KOPT-K1 (cell line): ENCODE data around the gene MOB2.

ENCODE experiments used
- H3K27ac ChIP-seq: fragments of 200-600 bp; sonication (generic); 2 replicates; pipeline ENCODE4 v1.5.1; 2016; ENCODE audit warnings: antibody characterized with exemption, mild to moderate bottlenecking, low read depth, low read length; ENCODE audit not compliant: poor library complexity, severe bottlenecking
- H3K36me3 ChIP-seq: fragments of 200-600 bp; sonication (generic); 2 replicates; pipeline ENCODE4 v1.5.1; 2017; ENCODE audit warnings: antibody characterized with exemption, mild to moderate bottlenecking, low read length, moderate library complexity; ENCODE audit not compliant: insufficient read depth
- H3K9me3 ChIP-seq: fragments of 200-600 bp; sonication (generic); 2 replicates; pipeline ENCODE4 v1.5.1; 2017; ENCODE audit warnings: antibody characterized with exemption, low read length, mild to moderate bottlenecking; ENCODE audit not compliant: insufficient read depth, poor library complexity, severe bottlenecking

Gene MOB2

GRCh38 chr11:1522081-1522424, 35.5 kb upstream of the MOB2 start:
- Histone ChIP-seq H3K36me3 (no peaks in the 10 kb centered on the region), H3K27ac (no peak overlapping the region), H3K9me3 (no peaks in the 10 kb centered on the region)

GRCh38 chr11:1521382-1522080, 35.0 kb upstream of the MOB2 start:
- Histone ChIP-seq H3K36me3 (no peaks in the 10 kb centered on the region), H3K27ac (no peak overlapping the region), H3K9me3 (no peaks in the 10 kb centered on the region)

- Histone ChIP-seq H3K36me3 (no peaks in the 10 kb centered on the region), H3K27ac (no peak overlapping the region), H3K9me3 (no peaks in the 10 kb centered on the region)
Observed at GRCh38 chr11:1520663-1521267, 34.2 kb upstream of the MOB2 start.

- H3K36me3 ChIP-seq, result no peaks in the 10 kb centered on the region
- no peak overlapping the region for H3K27ac ChIP-seq
- H3K9me3 ChIP-seq, result no peaks in the 10 kb centered on the region
Observed at GRCh38 chr11:1520209-1520662, 33.7 kb upstream of the MOB2 start.

- Histone ChIP-seq H3K27ac (no peak overlapping the region), H3K9me3 (no peaks in the 10 kb centered on the region), H3K36me3 (no peaks in the 10 kb centered on the region)
Observed at GRCh38 chr11:1519028-1520010, 32.7 kb upstream of the MOB2 start.

GRCh38 chr11:1518301-1518700, 31.7 kb upstream of the MOB2 start:
- H3K27ac ChIP-seq, result no peak overlapping the region
- no peaks in the 10 kb centered on the region for H3K9me3 ChIP-seq
- H3K36me3 ChIP-seq, result no peaks in the 10 kb centered on the region

GRCh38 chr11:1517117-1518005, 30.8 kb upstream of the MOB2 start:
- Histone ChIP-seq H3K27ac (no peak overlapping the region), H3K36me3 (no peaks in the 10 kb centered on the region), H3K9me3 (no peaks in the 10 kb centered on the region)

GRCh38 chr11:1516273-1517067, 29.9 kb upstream of the MOB2 start:
- H3K36me3 ChIP-seq, result no peaks in the 10 kb centered on the region
- no peak overlapping the region for H3K27ac ChIP-seq
- no peaks in the 10 kb centered on the region for H3K9me3 ChIP-seq

- no peak overlapping the region for H3K27ac ChIP-seq
- H3K9me3 ChIP-seq, result no peaks in the 10 kb centered on the region
- no peaks in the 10 kb centered on the region for H3K36me3 ChIP-seq
Observed at GRCh38 chr11:1515082-1516060, 28.8 kb upstream of the MOB2 start.

- H3K9me3 ChIP-seq, result no peaks in the 10 kb centered on the region
- H3K36me3 ChIP-seq, result no peaks in the 10 kb centered on the region
- H3K27ac ChIP-seq, result no peak overlapping the region
Observed at GRCh38 chr11:1514336-1515061, 27.9 kb upstream of the MOB2 start.

GRCh38 chr11:1513326-1514296, 27.0 kb upstream of the MOB2 start:
- Histone ChIP-seq H3K27ac (no peak overlapping the region), H3K36me3 (no peaks in the 10 kb centered on the region), H3K9me3 (no peaks in the 10 kb centered on the region)
